Measurements from ENCODE around the gene BCAS1.

The BCAS1 gene

DNA sequence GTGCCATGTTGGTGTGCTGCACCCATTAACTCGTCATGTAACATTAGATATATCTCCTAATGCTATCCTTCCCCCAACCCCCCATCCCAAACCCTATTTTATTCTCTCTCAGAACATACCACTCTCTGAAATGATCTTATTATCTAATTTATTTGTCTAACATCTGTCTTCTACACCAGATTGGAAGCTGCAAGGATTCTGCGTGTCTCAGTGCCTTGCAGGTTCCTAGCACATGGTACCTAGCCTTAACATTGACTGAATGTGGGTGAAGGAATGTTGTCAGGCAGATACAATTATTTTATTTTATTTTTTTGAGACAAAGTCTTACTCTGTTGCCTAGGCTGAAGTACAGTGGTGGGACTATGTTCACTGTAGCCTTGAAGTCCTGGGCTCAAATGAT is 124.9 kb downstream of the BCAS1 start:
- TF ChIP-seq, protein P1, sequence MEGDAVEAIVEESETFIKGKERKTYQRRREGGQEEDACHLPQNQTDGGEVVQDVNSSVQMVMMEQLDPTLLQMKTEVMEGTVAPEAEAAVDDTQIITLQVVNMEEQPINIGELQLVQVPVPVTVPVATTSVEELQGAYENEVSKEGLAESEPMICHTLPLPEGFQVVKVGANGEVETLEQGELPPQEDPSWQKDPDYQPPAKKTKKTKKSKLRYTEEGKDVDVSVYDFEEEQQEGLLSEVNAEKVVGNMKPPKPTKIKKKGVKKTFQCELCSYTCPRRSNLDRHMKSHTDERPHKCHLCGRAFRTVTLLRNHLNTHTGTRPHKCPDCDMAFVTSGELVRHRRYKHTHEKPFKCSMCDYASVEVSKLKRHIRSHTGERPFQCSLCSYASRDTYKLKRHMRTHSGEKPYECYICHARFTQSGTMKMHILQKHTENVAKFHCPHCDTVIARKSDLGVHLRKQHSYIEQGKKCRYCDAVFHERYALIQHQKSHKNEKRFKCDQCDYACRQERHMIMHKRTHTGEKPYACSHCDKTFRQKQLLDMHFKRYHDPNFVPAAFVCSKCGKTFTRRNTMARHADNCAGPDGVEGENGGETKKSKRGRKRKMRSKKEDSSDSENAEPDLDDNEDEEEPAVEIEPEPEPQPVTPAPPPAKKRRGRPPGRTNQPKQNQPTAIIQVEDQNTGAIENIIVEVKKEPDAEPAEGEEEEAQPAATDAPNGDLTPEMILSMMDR (IDR thresholded peaks at IDR 0.05; ENCODE audit: low read depth, low read length, missing control alignments) = no peak

DNA sequence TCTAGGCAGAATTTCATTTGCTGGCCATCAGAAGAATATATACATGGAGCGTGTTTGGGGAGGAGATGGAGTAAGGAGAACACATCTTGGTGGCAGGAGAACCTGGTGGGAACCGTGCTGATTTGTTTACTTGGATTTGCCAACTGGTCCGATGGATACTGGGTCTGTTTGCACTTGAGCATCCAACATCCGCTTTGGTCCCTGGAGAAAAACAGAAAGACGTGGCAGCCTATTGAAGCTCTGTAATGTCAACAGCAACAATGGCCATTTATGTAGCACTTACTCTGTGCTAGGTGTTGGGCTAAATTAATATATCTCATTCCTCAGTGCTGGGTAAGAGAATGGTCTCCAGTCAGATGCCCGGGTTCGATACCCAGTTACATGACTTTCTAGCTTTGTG is 125.6 kb downstream of the BCAS1 start:
- TF ChIP-seq, protein P1 (IDR thresholded peaks at IDR 0.05; ENCODE audit: low read depth, low read length, missing control alignments) = no peak
- no peak overlapping the region for H3K4me3 ChIP-seq (replicated peaks; ENCODE audit: low read depth, low read length)
- no peak for DNase-seq (ENCODE audit: extremely low read depth, low read depth)

More for the DNA sequence above, 124.9 kb downstream of the BCAS1 start:
- no peak for DNase-seq (ENCODE audit: extremely low read depth, low read depth)
- H3K4me3 ChIP-seq (replicated peaks; ENCODE audit: low read depth, low read length) = no peak overlapping the region

DNA sequence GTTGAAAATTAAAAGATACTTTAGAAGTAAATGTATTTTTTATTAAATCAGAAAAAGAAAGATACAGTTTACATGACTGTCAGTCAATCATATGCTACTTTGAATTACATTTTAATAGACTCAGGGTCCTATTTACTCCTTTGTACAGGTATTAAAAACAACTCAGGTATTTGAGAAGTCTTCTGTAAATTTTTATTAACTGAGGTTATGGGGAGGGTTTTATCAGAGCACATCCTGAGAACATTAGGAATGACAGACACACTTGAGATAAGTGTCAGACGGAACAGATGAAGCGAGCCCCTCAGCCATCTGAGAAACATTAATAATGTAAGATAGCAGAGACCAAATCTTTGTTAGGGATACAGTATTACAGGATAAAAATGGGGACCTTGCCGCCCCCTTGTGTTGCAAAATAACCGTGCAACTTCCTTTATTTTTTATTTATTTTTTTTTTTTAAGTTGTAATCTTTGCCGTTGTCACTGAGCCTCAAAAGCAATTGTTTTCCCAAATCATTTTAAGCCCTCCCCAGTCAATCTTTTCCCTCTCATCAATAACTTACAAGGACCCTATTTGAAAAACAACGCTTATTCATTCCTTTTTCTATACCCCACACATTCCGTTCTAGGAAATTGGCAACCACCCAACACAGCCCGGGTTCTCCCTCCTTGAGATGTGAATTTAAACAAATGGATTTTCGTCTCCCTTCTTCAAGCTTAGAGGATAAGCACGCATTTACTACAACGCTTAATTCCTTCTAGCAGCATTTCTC is 126.7 kb downstream of the BCAS1 start:
- TF ChIP-seq, protein P1 (IDR thresholded peaks at IDR 0.05; ENCODE audit: low read depth, low read length, missing control alignments) = peak; percentile 56
- no peak overlapping the region for H3K4me3 ChIP-seq (replicated peaks; ENCODE audit: low read depth, low read length)
- no peak for DNase-seq (ENCODE audit: extremely low read depth, low read depth)

DNA sequence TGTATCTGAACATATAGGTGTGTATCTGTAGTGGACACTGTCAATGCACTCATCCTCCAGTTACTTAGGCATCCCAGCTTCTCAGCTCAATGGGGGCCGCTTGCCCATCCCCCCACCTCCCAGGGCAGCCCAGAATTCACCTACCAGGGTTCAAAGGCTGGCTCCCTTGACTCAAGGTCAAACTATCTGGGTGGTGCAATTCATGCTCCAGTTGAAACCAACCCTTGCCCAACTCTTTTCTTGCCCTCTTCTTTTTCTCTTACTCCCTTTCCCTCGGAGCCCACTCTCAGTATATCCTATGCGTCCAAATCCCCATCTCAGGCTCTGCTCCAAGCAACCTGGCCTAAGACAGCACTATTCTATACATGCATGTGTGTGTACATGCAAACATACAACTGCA is 127.4 kb downstream of the BCAS1 start:
- no peak for DNase-seq (ENCODE audit: extremely low read depth, low read depth)
- TF ChIP-seq, protein P1 (IDR thresholded peaks at IDR 0.05; ENCODE audit: low read depth, low read length, missing control alignments) = no peak
- no peak overlapping the region for H3K4me3 ChIP-seq (replicated peaks; ENCODE audit: low read depth, low read length)

DNA sequence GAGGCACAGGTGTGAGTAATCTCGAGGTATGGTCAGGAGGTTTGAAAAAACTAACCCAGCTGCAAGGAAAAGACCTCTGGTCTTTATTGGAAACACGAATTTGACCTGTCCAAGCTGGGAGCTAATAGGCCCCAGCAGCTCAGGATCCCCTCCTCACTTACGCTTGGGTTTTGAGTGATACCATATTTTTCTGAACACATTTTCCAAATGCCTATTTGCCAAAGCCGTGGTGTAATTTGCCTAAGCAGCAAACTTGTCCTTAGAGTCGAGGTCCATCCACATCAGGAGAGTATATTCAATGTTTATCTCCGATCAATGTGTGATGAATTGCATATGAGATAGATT is 128.0 kb downstream of the BCAS1 start:
- DNase-seq (ENCODE audit: extremely low read depth, low read depth) = no peak
- no peak overlapping the region for H3K4me3 ChIP-seq (replicated peaks; ENCODE audit: low read depth, low read length)
- TF ChIP-seq, protein P1 (IDR thresholded peaks at IDR 0.05; ENCODE audit: low read depth, low read length, missing control alignments) = no peak

DNA sequence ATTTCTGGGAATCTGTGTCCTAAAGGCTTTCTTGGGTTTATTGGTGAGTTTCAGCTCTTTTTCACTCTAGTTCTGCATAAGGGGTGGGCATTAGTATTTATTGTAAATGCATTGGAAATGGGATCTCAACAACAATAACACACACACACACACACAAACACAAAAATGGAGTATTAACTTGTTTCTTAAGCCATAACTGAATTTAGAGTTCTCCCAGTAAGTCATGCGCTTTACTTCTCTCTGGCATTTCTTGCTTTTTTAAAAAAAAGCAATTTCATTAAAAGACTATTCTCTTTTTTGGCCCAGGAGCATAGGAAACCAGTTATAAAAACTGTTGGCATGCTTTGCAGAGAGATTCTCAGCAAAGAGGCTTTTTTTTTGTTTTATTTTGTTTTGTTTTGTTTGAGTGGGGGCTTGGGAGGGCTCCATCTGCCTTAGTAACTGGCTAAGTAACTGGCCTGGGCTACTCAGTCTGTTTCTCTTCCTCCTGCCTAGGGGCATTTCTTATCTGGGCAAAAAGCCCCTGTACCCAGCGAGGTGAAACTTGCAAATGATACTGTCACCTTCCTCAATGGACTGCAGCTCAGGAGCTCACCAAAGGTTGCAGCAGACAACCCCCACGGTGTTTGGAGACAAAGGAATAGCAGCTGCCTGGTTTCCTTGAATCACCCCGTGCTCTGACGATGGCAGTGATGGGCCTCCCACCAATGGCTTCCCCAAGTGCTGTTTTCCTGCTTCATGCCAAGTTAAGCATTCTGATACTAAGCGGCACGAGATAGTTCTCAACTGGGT is 128.5 kb downstream of the BCAS1 start:
- DNase-seq (ENCODE audit: extremely low read depth, low read depth) = no peak
- H3K4me3 ChIP-seq (replicated peaks; ENCODE audit: low read depth, low read length) = no peak overlapping the region
- TF ChIP-seq, protein P1 (IDR thresholded peaks at IDR 0.05; ENCODE audit: low read depth, low read length, missing control alignments) = no peak

Measured in HFF-Myc (cell line).